Keratinocyte (primary cell): ENCODE measurements around the gene SLC41A3. TPM values are rescaled to one million over a fixed set of nuclear protein-coding genes. Genes with fewer than 3 reads are reported as not detected.

Experiments
- DNase-seq: peaks from one replicate; pipeline ENCODE4 v3.0.0-alpha.2; 2011; ENCODE audit warnings: low read depth, missing footprints, low spot score
- FAIRE-seq: peaks from 2 replicates; lab custom pipeline; 2011; peaks lifted over from hg19 to GRCh38; lab: Jason Lieb, UNC
- H2AFZ ChIP-seq: 2 replicates; pipeline ENCODE4 v1.6.0; 2012; ENCODE audit warnings: low read length, control low read depth, inconsistent platforms; ENCODE audit not compliant: control insufficient read depth
- H3K27ac ChIP-seq: 2 replicates; pipeline ENCODE4 v1.5.1; 2011; ENCODE audit warnings: low read length; ENCODE audit not compliant: control insufficient read depth, insufficient read depth
- H3K27me3 ChIP-seq: 3 replicates; pipeline ENCODE4 v1.6.0; 2011; ENCODE audit warnings: low read length; ENCODE audit not compliant: control insufficient read depth, insufficient read depth; ENCODE audit errors: extremely low read depth
- H3K36me3 ChIP-seq, 2 experiments: 2 replicates in 1 of 2; 3 replicates in 1 of 2; pipeline ENCODE4 v1.5.1; 2011; ENCODE audit warnings: low read length in 2 of 2, mild to moderate bottlenecking in 1 of 2; ENCODE audit not compliant: control insufficient read depth in 2 of 2, insufficient read depth in 2 of 2; ENCODE audit errors: extremely low read depth in 1 of 2
- H3K4me1 ChIP-seq: 3 replicates; pipeline ENCODE4 v1.5.1; 2011; ENCODE audit warnings: low read length; ENCODE audit not compliant: control insufficient read depth, insufficient read depth; ENCODE audit errors: extremely low read depth
- H3K4me2 ChIP-seq: 3 replicates; pipeline ENCODE4 v1.6.0; 2011; ENCODE audit warnings: low read depth, low read length; ENCODE audit not compliant: control insufficient read depth, insufficient read depth; ENCODE audit errors: extremely low read depth
- H3K4me3 ChIP-seq, 3 experiments: fragments of 200-600 bp in 1 of 3; sonication (generic) in 1 of 3; 2 replicates in 2 of 3; 3 replicates in 1 of 3; pipeline ENCODE4 v1.5.1; 2011 to 2016; ENCODE audit warnings: low read length in 3 of 3, mild to moderate bottlenecking in 3 of 3, control low read depth in 2 of 3, inconsistent platforms in 1 of 3, low read depth in 1 of 3, mixed read lengths in 1 of 3, mixed run types in 1 of 3, moderate library complexity in 1 of 3; ENCODE audit not compliant: control insufficient read depth in 2 of 3, insufficient read depth in 2 of 3; ENCODE audit errors: extremely low read depth in 1 of 3
- H3K79me2 ChIP-seq: 2 replicates; pipeline ENCODE4 v1.6.0; 2012; ENCODE audit warnings: low read length; ENCODE audit not compliant: control insufficient read depth, insufficient read depth
- H3K9ac ChIP-seq: 3 replicates; pipeline ENCODE4 v1.6.0; 2011; ENCODE audit warnings: low read length; ENCODE audit not compliant: control insufficient read depth, insufficient read depth; ENCODE audit errors: extremely low read depth
- H3K9me1 ChIP-seq: 3 replicates; pipeline ENCODE4 v1.6.0; 2011; ENCODE audit warnings: low read length; ENCODE audit not compliant: control insufficient read depth, insufficient read depth; ENCODE audit errors: extremely low read depth
- H3K9me3 ChIP-seq: 2 replicates; pipeline ENCODE4 v1.5.1; 2012; ENCODE audit warnings: low read depth, low read length; ENCODE audit not compliant: control insufficient read depth
- H4K20me1 ChIP-seq: 3 replicates; pipeline ENCODE4 v1.6.0; 2011; ENCODE audit warnings: low read length; ENCODE audit not compliant: control insufficient read depth, insufficient read depth; ENCODE audit errors: extremely low read depth
- CTCF ChIP-seq, 3 experiments: IDR thresholded peaks in 1 of 3; conservative IDR thresholded peaks in 1 of 3; optimal IDR thresholded peaks in 1 of 3; 2 replicates in 2 of 3; 3 replicates in 1 of 3; pipeline versions ENCODE3 to v1.5.1; 2011; ENCODE audit warnings: low read length in 3 of 3, mild to moderate bottlenecking in 3 of 3, moderate library complexity in 2 of 3, control low read depth in 1 of 3, inconsistent platforms in 1 of 3; ENCODE audit not compliant: insufficient read depth in 2 of 3; ENCODE audit errors: extremely low read depth in 1 of 3
- EZH2 ChIP-seq: IDR thresholded peaks from one replicate; pipeline ENCODE4 v1.6.1; 2012; ENCODE audit warnings: inconsistent platforms, mild to moderate bottlenecking, low read length, moderate library complexity
- dilution Hi-C: fragments of 300-500 bp; cut with MboI; formaldehyde crosslinking; loops from one replicate; pipeline ENCODE4 v1.7.0; 2020; ENCODE audit warnings: low sequenced_read_pairs; ENCODE audit not compliant: extremely low pct_ligation_motif_present
- polyA minus RNA-seq, 3 experiments: library from RNA; depleted of rRNA, polyadenylated mRNA; stranded (reverse); fragments of >200 nt; gene quantifications; 1 replicate in 1 of 3; 2 replicates in 1 of 3; 3 replicates in 1 of 3; pipeline ENCODE4 v1.2.3, GENCODE V29; 2011
- polyA plus RNA-seq, 5 experiments: library from polyadenylated mRNA; depleted of rRNA in 3 of 5; stranded (reverse) in 3 of 5; stranded (forward) in 1 of 5; unstranded in 1 of 5; fragments of >200 nt; gene quantifications; 1 replicate in 1 of 5; 2 replicates in 3 of 5; 3 replicates in 1 of 5; pipeline versions ENCODE4 v1.2.1 to v1.2.3, GENCODE V29; 2011 to 2012; ENCODE audit warnings: missing spikeins in 2 of 5, low read depth in 1 of 5, low replicate concordance in 1 of 5

The SLC41A3 gene
- polyA plus RNA-seq (30.2 to 39.8 TPM (median 39.5 TPM) in 3 replicates), polyA minus RNA-seq (32.3 to 49.1 TPM (median 48.1 TPM) in 3 replicates)
- polyA plus RNA-seq (2011; ENCODE audit: low read depth): 26.1 TPM
- 30.1 and 31.9 TPM in 2 replicates for polyA plus RNA-seq (2011; cell fraction: cytosol; rRNA removed)
- 50.1 and 50.9 TPM in 2 replicates for polyA plus RNA-seq (2011; cell fraction: nucleus; rRNA removed)
- 24.9 and 26.0 TPM in 2 replicates for polyA plus RNA-seq (2012; ENCODE audit: low replicate concordance)
- 38.0 TPM for polyA minus RNA-seq (2011; cell fraction: cytosol; rRNA and poly(A)+ RNA removed)
- 36.6 and 36.8 TPM in 2 replicates for polyA minus RNA-seq (2011; cell fraction: nucleus; rRNA and poly(A)+ RNA removed)

- peak within 1 kb of the TSS; percentile 57 for H2AFZ ChIP-seq
- no peaks in the 10 kb centered on the region for H3K79me2 ChIP-seq
- dilution Hi-C loops: no loop called here
- H3K4me1 ChIP-seq: peaks cover 19% of the 10 kb centered on the region
- H4K20me1 ChIP-seq: no peaks in the 10 kb centered on the region
- H3K36me3 ChIP-seq: no peaks in the 10 kb centered on the region
- DNase-seq: peak; percentile 30
- peak; percentile 44 to 61 (median 47) for TF ChIP-seq CTCF (optimal IDR thresholded peaks at IDR 0.05 in 1 of 3, IDR thresholded peaks at IDR 0.05 in 1 of 3, conservative IDR thresholded peaks at IDR 0.05 in 1 of 3; ENCODE audit: extremely low read depth in 1 of 3, insufficient read depth in 2 of 3, low read length in 3 of 3)
- no peak for TF ChIP-seq EZH2
- H3K4me3 ChIP-seq: peak within 1 kb of the TSS; percentile 61 to 76 (median 64)
- no peaks in the 10 kb centered on the region for H3K9me1 ChIP-seq
- H3K4me2 ChIP-seq: peak within 1 kb of the TSS; percentile 91
- H3K27me3 ChIP-seq: no peaks in the 10 kb centered on the region
- no peak for FAIRE-seq
- H3K9ac ChIP-seq: peak within 1 kb of the TSS; percentile 78
- H3K27ac ChIP-seq: peak within 1 kb of the TSS; percentile 64
- H3K9me3 ChIP-seq: no peaks in the 10 kb centered on the region
Measured at GRCh38 chr3:126083913-126084767, at the start of gene SLC41A3. SLC41A3 (minus strand) TSS chr3:126084124; CDS start chr3:126068219, 15,905 bp downstream.

- H2AFZ ChIP-seq: no peak overlapping the region
- H3K27me3 ChIP-seq: peaks cover 10% of the 10 kb centered on the region
- DNase-seq (no peak), FAIRE-seq (no peak)
- H3K27ac ChIP-seq: no peak overlapping the region
- no peaks in the 10 kb centered on the region for H3K79me2 ChIP-seq
- no peaks in the 10 kb centered on the region for H3K9me3 ChIP-seq
- no peaks in the 10 kb centered on the region for H3K4me1 ChIP-seq
- H3K9me1 ChIP-seq: no peaks in the 10 kb centered on the region
- H3K4me2 ChIP-seq: no peak overlapping the region
- no peak overlapping the region for H3K9ac ChIP-seq
- H3K36me3 ChIP-seq: no peaks in the 10 kb centered on the region
- TF ChIP-seq CTCF (optimal IDR thresholded peaks at IDR 0.05 in 1 of 3, IDR thresholded peaks at IDR 0.05 in 1 of 3, conservative IDR thresholded peaks at IDR 0.05 in 1 of 3; ENCODE audit: extremely low read depth in 1 of 3, insufficient read depth in 2 of 3, low read length in 3 of 3): no peak
- dilution Hi-C loops: no loop called here
- no peak overlapping the region for H3K4me3 ChIP-seq
- no peaks in the 10 kb centered on the region for H4K20me1 ChIP-seq
Measured at GRCh38 chr3:126133606-126134005, 49.7 kb upstream of the SLC41A3 start.
